Left ventricle myocardium superior (tissue), 1 donor: ENCODE measurements around the gene GRID1. TPM values are rescaled to one million over a fixed set of nuclear protein-coding genes. Genes with fewer than 3 reads are reported as not detected.
"Not testable (repeated sequence)": the region's sequence is repeated elsewhere in the genome, so short reads cannot be mapped to it uniquely, and the experiment has no call there.

ENCODE experiments used
- ATAC-seq: fragments of 200-7000 bp; cut with Tn5 transposase; one replicate; pipeline ENCODE4 v1.9.1; 2020; ENCODE audit warnings: mild to moderate bottlenecking, moderate library complexity
- DNase-seq: peaks from one replicate; pipeline ENCODE4 v3.0.0-alpha.2; 2020
- intact Hi-C: fragments of 100-400 bp; cut with micrococcal nuclease; formaldehyde crosslinking; loops from one replicate; pipeline ENCODE4 v1.11.0; 2022
- total RNA-seq: library from RNA; stranded (reverse); fragmentation: NEBNext Ultra II Directional; extraction: Animal tissue kit (Norgen Biotek cat#: 25700); gene quantifications from one replicate; pipeline ENCODE4 v1.2.1, GENCODE V29; 2021
- donor health status: DM: no; HTN: yes; CAD: no; lungs with severe emphysema.

Gene GRID1
- total RNA-seq, 1 donor from 2014 or later: 2.4 TPM

- DNase-seq: no peak
- intact Hi-C loops: no loop called here
- no peak for ATAC-seq
Measured at GRCh38 chr10:86078639-86079035, 288.0 kb downstream of the GRID1 start.

GRCh38 chr10:86077871-86078638, 288.5 kb downstream of the GRID1 start:
- DNase-seq: no peak

DNA sequence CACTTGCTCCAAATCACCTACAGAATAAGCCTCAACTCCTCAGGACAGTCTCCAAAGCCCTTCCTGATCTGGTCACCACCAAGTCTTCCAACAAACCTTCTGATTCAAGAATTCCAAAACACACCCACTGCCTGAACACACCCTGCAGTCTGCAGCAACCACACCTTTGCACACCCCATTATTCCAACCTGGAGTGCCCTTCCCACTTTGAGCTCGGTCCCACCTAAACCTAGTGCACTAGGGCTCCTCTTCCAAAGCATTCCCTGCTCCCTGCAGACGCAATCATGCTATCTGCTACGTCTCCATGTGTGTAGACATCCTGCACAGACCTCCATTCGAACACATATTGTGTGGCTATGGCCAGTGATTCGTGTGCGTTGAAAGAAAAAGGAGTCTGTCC, 289.3 kb downstream of the GRID1 start:
- no peak for ATAC-seq
- intact Hi-C loops: no loop called here

More at GRCh38 chr10:86077871-86078638, 288.5 kb downstream of the GRID1 start:
- intact Hi-C loops: no loop called here
- no peak for ATAC-seq

GRCh38 chr10:86076497-86076896, 290.1 kb downstream of the GRID1 start:
- intact Hi-C loops, ATAC-seq, DNase-seq: not testable (repeated sequence)

More for the DNA sequence above, 289.3 kb downstream of the GRID1 start:
- no peak for DNase-seq

DNA sequence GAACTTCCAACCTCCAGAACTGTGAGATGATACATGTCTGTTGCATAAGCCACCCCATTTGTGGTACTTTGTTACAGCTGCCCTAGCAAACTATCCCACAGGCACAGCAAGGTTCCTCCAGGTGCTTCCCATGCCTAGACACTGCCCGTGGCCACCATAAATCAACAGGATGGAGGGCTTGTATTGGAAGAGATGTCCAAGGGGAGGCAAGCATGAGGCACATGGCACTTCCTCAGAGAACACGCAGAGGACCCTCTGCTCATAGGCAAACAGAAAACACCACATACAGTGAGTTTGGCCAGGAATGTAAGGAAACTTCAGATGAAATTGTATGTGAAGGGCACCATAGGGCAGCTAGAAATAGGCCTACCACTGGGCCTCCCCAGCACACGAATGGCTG, 291.1 kb downstream of the GRID1 start:
- ATAC-seq (no peak), DNase-seq (no peak)
- intact Hi-C loops: no loop called here

- ATAC-seq (no peak), DNase-seq (no peak)
- intact Hi-C loops: no loop called here
Measured at GRCh38 chr10:86074294-86074693, 292.3 kb downstream of the GRID1 start.

DNA sequence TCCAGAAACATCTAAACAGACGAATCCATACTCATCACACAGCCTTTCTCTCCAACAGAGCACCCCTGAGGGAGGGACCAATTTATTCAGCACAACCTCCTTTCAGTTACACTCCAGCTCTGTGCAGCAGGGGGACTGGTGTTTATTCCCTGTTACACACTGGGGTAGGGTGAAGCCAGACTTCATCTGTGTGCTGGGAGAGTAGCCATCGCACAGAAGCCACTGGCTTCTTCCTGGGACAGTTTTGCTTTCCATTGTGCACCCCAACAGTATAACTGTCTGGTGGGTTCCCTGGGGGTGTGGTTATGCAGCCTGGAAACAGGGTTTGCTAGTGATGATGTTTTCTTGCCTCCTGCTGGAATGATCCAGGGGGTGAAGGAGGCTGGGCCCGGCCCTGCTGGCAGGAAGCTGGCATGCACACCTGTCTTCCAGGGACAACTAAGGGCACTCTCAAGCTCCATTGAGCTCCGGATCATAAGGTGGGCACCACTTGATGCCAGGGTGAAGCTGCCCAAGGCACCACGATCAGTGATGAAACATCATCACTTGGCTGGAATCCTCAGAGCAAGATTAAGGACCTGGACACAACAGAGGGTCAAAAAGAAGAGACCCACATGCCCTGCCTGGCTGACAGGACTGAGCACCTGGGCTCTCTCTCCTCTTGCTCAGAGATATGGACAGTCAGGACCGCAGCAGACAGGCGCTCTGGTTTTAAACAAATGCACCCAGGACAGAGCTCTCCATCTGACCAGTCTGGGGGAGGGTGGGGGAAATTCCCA, 293.2 kb downstream of the GRID1 start:
- no peak for DNase-seq

DNA sequence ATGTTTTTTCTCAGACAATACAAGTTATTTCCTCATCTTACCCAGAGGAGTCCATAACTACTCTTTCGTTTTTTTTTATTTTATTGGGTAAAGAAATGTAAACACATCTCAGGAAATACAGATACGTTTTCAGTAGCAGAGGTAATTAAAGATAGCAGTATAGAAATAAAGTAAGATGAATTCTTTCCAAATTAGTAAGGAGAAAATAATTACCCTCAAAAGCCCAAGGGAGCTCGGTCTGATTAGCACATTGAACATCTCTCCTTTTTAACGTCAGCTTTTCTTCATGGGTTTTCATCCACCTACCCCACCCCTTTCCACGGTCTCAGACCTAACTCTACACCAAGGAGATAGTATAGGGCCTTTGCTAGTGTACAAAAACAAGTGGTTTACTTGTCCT, 294.2 kb downstream of the GRID1 start:
- ATAC-seq (no peak), DNase-seq (no peak)
- intact Hi-C loops: no loop called here

More for the DNA sequence above, 293.2 kb downstream of the GRID1 start:
- intact Hi-C loops: no loop called here
- no peak for ATAC-seq

- ATAC-seq (no peak), DNase-seq (no peak)
Measured at GRCh38 chr10:86071758-86072157, 294.8 kb downstream of the GRID1 start.

GRCh38 chr10:86071145-86071544, 295.4 kb downstream of the GRID1 start:
- DNase-seq (no peak), ATAC-seq (no peak)
- intact Hi-C loops: no loop called here

More at GRCh38 chr10:86071758-86072157, 294.8 kb downstream of the GRID1 start:
- intact Hi-C loops: no loop called here

DNA sequence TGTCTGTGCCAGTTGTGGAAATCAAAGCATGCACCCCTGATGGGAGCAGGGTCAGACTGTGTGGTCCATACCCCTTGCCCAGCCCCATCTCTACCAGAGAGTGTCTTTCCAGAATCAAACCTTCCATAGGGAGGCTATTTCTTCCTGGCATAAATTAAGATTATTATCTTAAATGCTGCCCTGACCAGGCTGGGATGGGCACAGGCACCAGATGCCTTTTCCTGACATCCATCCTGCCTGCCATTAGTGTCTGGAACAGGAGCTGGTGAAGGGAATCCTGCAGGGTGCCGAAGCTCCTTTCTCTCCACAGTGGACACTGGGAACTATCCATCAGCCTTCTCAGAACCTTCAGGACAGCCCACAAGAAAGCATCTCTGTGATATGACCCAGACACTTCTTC, 296.3 kb downstream of the GRID1 start:
- DNase-seq (no peak), ATAC-seq (no peak)
- intact Hi-C loops: no loop called here

DNA sequence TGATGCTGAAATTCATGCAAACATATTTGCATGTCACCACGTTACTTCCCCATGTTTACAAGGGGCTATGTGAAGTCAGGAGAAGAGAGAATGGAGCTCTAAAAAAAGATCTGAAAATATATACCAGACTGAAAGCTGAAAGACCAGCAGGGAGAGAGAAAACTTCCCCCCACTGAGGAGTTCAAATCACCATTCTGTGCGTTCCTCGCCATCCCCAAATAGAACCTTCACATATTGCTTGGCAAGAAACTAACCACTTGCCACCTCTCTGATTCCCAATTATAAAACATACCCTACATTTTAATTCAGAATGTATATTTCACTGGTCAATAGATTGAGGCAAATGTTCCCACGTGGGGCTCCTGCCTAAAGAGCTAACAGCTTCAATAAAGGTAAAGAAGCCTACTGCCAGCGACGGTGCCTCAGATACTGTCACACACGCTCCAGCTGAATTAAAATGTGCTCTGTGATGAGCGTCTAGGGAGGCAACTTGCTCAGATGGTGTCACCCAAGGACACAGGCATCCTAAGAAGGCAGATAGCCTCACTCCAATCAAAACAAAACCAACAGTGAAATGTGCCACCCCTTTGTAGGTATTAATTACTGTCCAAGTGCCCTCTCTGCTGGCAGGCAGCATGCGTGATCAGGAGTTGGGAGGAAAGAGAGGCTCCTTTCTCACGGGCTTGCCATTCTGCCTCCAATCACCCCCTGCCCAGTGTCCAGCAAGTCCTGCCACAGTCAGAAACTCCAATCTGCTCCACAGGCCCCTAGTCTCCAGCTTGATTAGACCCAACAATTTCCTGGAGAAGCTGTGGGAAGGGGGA, 298.2 kb downstream of the GRID1 start:
- peak; percentile 58 for ATAC-seq

GRCh38 chr10:86067436-86068050, 299.1 kb downstream of the GRID1 start:
- intact Hi-C loops: no loop called here
- DNase-seq (no peak), ATAC-seq (no peak)

More for the DNA sequence above, 298.2 kb downstream of the GRID1 start:
- DNase-seq: no peak
- intact Hi-C loops: no loop called here

DNA sequence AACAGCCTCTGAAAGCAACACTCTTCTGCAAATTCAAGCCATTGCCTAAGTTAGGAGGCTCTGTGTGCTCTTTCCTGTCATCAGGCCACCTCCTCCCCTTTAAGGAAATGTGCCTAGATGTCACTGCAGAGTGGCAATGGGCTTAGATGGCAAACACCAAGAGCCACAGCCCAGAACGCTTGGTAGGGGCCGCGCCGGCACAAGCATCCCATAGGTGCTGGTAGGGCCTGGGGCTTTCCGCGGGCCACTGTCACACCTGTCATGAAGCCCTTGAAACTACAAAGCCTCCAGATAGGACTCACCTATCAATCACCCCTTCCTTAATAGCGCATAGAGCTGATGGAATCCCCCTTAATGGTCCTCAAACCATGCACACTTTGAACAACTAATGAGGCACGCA, 299.9 kb downstream of the GRID1 start:
- ATAC-seq (no peak), DNase-seq (no peak)
- intact Hi-C loops: no loop called here

GRCh38 chr10:86065711-86066251, 300.8 kb downstream of the GRID1 start:
- intact Hi-C loops: no loop called here
- DNase-seq: no peak
- no peak for ATAC-seq

GRCh38 chr10:86064931-86065662, 301.5 kb downstream of the GRID1 start:
- ATAC-seq (no peak), DNase-seq (no peak)
- intact Hi-C loops: no loop called here

- DNase-seq: no peak
- intact Hi-C loops: no loop called here
- no peak for ATAC-seq
Measured at GRCh38 chr10:86064219-86064618, 302.4 kb downstream of the GRID1 start.

DNA sequence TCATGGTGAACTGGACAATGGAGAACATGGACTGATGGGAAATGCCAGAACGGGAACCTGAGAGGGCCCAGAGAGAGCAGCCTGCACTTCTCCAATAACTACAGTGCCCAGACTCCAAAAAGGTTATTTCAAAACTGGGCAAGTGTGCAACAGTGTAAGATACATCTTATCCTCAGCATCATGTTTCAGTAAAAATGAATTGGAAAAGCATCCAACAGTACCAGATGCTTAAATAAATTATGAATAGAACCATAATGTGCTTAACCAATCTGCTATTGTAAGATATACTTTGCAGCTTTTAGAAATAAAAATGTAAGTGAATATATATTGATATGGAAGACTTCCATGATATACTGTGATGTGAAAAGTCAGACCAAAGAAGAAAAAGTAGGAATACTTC, 303.3 kb downstream of the GRID1 start:
- intact Hi-C loops: no loop called here
- DNase-seq (no peak), ATAC-seq (no peak)
